Measurements from ENCODE around the gene RAI1. TPM values are rescaled to one million over a fixed set of nuclear protein-coding genes. Genes with fewer than 3 reads are reported as not detected.

Gene RAI1
- total RNA-seq, 4 donors from 2014 or later, result 17.0 to 36.3 (median 22.3) TPM

DNA sequence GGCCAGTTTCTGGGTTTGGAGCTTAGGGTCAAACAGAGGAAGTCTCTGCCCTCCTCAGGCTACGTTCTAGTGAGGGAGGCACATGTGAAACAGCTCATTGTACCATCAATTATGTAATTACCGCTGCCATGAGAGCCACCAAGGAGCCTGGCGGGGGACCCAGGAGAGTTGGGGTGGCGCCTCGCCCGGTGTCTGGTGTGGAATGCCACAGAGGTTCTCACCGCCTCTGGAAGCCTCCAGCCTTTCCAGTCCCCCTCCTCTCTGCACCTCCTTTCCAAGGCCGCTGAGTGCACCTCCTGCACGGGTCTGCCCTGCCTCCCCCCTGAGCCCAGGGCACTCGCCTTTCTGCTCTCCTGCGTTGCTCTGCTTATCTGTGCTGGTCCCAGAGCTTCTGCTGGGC is 104.1 kb downstream of the RAI1 start:
- Histone ChIP-seq H3K4me3 (no peak overlapping the region), H3K9me3 (no peaks in the 10 kb centered on the region), H3K27ac (no peak overlapping the region), H3K4me1 (peaks cover 29 to 68% (median 48%) of the 10 kb centered on the region in 3 donors), H3K27me3 (peaks cover 0 to 8% (median 0%) of the 10 kb centered on the region in 4 donors), H3K36me3 (no peaks in the 10 kb centered on the region)
- 68 to 81% methylated on average over 5 of the region's 11 CpGs for WGBS, 2 donors
- DNase-seq, result no peak
- intact Hi-C loops (cut with DNase I), result no loop called here
- TF ChIP-seq, protein P1, sequence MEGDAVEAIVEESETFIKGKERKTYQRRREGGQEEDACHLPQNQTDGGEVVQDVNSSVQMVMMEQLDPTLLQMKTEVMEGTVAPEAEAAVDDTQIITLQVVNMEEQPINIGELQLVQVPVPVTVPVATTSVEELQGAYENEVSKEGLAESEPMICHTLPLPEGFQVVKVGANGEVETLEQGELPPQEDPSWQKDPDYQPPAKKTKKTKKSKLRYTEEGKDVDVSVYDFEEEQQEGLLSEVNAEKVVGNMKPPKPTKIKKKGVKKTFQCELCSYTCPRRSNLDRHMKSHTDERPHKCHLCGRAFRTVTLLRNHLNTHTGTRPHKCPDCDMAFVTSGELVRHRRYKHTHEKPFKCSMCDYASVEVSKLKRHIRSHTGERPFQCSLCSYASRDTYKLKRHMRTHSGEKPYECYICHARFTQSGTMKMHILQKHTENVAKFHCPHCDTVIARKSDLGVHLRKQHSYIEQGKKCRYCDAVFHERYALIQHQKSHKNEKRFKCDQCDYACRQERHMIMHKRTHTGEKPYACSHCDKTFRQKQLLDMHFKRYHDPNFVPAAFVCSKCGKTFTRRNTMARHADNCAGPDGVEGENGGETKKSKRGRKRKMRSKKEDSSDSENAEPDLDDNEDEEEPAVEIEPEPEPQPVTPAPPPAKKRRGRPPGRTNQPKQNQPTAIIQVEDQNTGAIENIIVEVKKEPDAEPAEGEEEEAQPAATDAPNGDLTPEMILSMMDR (IDR thresholded peaks at IDR 0.05), result no peak
- TF ChIP-seq POLR2A (IDR thresholded peaks at IDR 0.05), result no peak

DNA sequence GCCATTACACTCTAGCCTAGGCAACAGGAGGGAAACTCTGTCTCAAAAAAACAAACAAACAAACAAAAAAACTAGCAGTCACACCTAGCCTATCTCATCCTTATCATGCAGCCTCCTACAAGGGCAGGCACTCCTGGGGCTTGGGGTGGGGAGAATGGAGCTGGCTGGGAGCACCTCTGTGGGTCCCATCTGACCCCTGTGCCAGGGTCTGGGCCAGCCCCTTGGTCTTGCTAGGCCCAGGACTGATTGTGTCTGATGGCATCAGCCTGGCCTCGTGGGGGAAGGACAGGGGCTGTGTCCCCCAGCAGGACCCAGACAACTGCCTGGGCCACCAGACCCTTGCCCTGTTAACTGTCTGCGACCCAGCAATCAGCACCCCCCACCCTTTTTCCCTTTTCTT is 105.7 kb downstream of the RAI1 start:
- no peak for TF ChIP-seq POLR2A (IDR thresholded peaks at IDR 0.05)
- TF ChIP-seq, protein P1 (IDR thresholded peaks at IDR 0.05), result no peak
- H3K4me3 ChIP-seq, result no peak overlapping the region
- intact Hi-C loops (cut with DNase I), result no loop called here
- DNase-seq, result no peak
- no peaks in the 10 kb centered on the region for H3K9me3 ChIP-seq
- 90% methylated on average over 2 of the region's 2 CpGs; no CpG with 5 or more reads in 1 of the 2 donors for WGBS, 2 donors
- H3K27me3 ChIP-seq, result peaks cover 0 to 4% (median 0%) of the 10 kb centered on the region in 4 donors
- H3K27ac ChIP-seq, result no peak overlapping the region
- H3K4me1 ChIP-seq, result peaks cover 18 to 68% (median 38%) of the 10 kb centered on the region in 3 donors
- no peaks in the 10 kb centered on the region for H3K36me3 ChIP-seq

DNA sequence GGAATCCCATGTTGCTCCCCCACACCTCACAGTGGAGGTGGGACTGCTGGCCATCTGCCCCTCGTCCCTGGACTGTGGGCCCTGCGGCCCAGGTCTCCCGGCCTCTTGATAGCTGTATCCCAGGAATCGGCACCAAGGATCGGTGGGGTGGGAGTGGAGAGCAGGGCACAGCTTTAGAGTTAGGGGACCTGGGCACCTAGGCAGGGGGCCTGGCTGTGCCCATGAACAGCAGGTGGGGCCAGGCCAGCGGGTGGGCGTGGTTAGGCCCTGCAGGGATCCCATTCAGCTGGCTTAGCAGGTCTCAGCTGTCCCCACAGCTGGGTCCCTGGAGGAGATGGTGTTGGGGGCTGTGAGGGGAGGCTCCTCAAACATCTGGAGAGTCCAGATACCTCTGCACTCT is 106.3 kb downstream of the RAI1 start:
- Histone ChIP-seq H3K4me3 (no peak overlapping the region), H3K27me3 (no peaks in the 10 kb centered on the region), H3K9me3 (no peaks in the 10 kb centered on the region), H3K4me1 (peaks cover 23 to 68% (median 38%) of the 10 kb centered on the region in 3 donors), H3K36me3 (no peaks in the 10 kb centered on the region), H3K27ac (no peak overlapping the region)
- 70 to 83% methylated on average over 2 of the region's 7 CpGs for WGBS, 2 donors
- TF ChIP-seq POLR2A (IDR thresholded peaks at IDR 0.05), result no peak
- TF ChIP-seq, protein P1 (IDR thresholded peaks at IDR 0.05), result no peak
- intact Hi-C loops (cut with DNase I), result no loop called here
- DNase-seq, result no peak

DNA sequence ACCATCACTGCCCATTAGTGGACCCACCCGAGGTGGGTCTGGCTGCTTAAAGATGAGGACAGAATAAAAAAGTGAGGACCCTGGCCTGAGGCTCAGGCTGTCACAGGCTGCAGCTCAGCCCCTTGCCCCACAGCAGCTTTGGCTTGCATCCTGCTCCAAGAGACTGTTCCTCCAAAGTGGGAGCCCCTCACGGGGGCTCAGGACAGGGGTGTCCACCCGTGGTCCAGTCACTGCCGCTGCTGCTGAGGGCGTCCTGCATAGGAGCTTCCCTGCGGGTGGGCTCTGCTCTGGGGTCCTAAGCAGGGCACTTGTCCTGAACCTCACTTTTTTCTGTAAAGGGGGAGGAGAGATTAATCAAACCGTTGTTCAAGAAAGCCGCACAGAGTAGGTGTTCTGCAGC is 107.7 kb downstream of the RAI1 start:
- intact Hi-C loops (cut with DNase I), result no loop called here
- Histone ChIP-seq H3K36me3 (peaks cover 0 to 11% (median 0%) of the 10 kb centered on the region in 3 donors), H3K9me3 (no peaks in the 10 kb centered on the region), H3K27me3 (no peaks in the 10 kb centered on the region), H3K4me1 (peaks cover 26 to 68% (median 32%) of the 10 kb centered on the region in 3 donors), H3K4me3 (no peak overlapping the region), H3K27ac (no peak overlapping the region)
- no peak for TF ChIP-seq POLR2A (IDR thresholded peaks at IDR 0.05)
- TF ChIP-seq, protein P1 (IDR thresholded peaks at IDR 0.05), result no peak
- WGBS, 2 donors, result 80 to 86% methylated on average over 1 to 6 of the region's 8 CpGs
- DNase-seq, result no peak

DNA sequence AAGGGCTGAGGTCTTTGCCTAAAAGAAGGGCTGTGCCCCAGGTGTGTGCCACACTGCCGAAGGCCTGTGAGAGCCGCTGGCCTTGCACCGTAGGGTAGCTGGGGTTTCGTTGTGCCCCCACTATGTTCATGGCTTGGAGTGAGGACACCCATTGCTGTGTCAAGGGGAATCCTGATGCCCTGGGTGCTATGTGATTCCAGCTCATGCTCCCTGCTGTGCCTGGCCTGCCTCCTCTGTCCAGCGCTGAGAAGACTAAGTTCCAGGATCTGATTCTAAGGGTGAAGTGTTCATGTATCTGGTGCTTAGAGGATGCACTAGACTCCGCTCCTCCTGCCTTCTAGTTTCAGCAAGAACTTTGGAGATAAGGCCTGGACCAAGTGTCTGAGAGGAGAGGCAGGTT is 108.2 kb downstream of the RAI1 start:
- TF ChIP-seq, protein P1 (IDR thresholded peaks at IDR 0.05), result no peak
- TF ChIP-seq POLR2A (IDR thresholded peaks at IDR 0.05), result no peak
- WGBS, 2 donors, result 89 to 100% methylated on average over 1 of the region's 6 CpGs
- H3K27me3 ChIP-seq, result no peaks in the 10 kb centered on the region
- H3K4me3 ChIP-seq, result no peak overlapping the region
- H3K27ac ChIP-seq, result peak overlapping the region in 1 of 4 donors; percentile 31
- intact Hi-C loops (cut with DNase I), result no loop called here
- DNase-seq, result no peak
- H3K9me3 ChIP-seq, result no peaks in the 10 kb centered on the region
- peaks cover 0 to 15% (median 4%) of the 10 kb centered on the region in 3 donors for H3K36me3 ChIP-seq
- H3K4me1 ChIP-seq, result peaks cover 22 to 64% (median 28%) of the 10 kb centered on the region in 3 donors

Data from esophagus squamous epithelium (tissue), 5 donors.